Measurements from ENCODE around the gene SLC12A5.

- no peak for TF ChIP-seq POLR2A (IDR thresholded peaks at IDR 0.05)
- TF ChIP-seq CTCF (IDR thresholded peaks at IDR 0.05): no peak
Observed at GRCh38 chr20:46037036-46037435, 8.0 kb downstream of the SLC12A5 start.

Measured in Peyer's patch (tissue), 4 donors.